ENCODE measurements around the gene FHL2. TPM values are rescaled to one million over a fixed set of nuclear protein-coding genes. Genes with fewer than 3 reads are reported as not detected.

Gene FHL2
- total RNA-seq, 6 experiments from 2014 or later = 4.2 to 36.6 (median 12.0) TPM

DNA sequence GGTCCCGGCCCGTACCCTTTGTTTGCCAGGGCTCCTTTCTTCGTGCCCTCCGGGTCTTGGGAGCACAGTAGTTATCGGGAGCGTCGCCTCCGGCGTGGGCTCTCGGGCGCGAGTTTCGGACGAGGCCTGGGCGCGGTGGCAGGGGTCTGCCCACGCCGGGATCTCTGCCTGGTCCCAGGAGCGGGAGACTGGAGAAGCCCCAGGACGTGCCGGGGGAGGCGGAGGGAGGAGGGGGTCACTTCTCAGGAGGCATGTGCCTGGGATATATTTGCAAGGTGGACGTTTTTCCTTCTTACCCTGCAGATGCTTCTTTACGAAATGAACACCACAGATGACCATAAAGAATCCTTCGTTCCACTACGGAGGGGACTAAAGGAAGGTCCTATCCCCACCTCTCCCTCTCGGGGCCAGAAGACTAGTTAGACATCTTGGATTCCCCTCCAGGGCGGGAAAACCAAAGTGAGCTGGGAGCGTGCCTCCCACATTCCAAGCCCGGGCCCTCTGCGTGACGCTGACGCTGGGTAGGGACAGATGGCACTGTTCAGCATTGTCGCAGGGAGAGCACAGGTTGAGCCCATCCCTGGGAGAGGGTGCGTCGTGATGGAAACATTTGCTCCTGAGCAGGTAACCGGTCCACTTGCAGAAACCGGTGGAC, 483 bp upstream of the FHL2 start:
- peak overlapping the region in 2 of 3 donors; percentile 62 to 67 for H3K4me3 ChIP-seq
- no peak for ATAC-seq
- WGBS (ENCODE audit: insufficient coverage, low coverage, low lambda C conversion rate, missing lambda C conversion rate) = 51% methylated on average over 6 of the region's 38 CpGs
- no peak for DNase-seq
- no peaks in the 10 kb centered on the region for H3K27me3 ChIP-seq
- H3K9me3 ChIP-seq = no peaks in the 10 kb centered on the region
- TF ChIP-seq, protein P1, sequence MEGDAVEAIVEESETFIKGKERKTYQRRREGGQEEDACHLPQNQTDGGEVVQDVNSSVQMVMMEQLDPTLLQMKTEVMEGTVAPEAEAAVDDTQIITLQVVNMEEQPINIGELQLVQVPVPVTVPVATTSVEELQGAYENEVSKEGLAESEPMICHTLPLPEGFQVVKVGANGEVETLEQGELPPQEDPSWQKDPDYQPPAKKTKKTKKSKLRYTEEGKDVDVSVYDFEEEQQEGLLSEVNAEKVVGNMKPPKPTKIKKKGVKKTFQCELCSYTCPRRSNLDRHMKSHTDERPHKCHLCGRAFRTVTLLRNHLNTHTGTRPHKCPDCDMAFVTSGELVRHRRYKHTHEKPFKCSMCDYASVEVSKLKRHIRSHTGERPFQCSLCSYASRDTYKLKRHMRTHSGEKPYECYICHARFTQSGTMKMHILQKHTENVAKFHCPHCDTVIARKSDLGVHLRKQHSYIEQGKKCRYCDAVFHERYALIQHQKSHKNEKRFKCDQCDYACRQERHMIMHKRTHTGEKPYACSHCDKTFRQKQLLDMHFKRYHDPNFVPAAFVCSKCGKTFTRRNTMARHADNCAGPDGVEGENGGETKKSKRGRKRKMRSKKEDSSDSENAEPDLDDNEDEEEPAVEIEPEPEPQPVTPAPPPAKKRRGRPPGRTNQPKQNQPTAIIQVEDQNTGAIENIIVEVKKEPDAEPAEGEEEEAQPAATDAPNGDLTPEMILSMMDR (IDR thresholded peaks at IDR 0.05) = no peak
- no peak for TF ChIP-seq POLR2A (IDR thresholded peaks at IDR 0.05)
- peaks cover 0 to 7% (median 0%) of the 10 kb centered on the region in 4 donors for H3K4me1 ChIP-seq
- peak overlapping the region in 2 of 3 donors; percentile 70 to 74 for H3K27ac ChIP-seq
- no peaks in the 10 kb centered on the region for H3K36me3 ChIP-seq
- intact Hi-C loops (cut with DNase I) = no loop called here

DNA sequence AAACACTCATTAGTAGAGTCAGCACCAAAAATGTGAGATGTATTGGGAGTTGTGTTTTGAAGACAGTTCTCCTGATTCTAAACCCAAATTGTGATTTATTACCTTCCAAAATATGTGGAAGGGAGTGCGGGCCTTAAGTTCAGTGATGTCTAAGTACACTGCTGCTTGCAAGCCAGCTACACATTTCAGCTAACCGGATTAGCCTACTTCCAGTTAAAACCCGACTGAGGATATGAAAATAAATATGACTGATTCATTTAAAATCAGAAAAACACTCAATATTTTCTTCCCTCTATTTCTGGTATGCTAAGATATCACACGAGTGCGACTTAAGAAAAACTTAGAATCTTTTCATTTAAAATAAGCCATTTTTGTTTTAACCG, 907 bp downstream of the FHL2 start:
- intact Hi-C loops (cut with DNase I) = no loop called here

DNA sequence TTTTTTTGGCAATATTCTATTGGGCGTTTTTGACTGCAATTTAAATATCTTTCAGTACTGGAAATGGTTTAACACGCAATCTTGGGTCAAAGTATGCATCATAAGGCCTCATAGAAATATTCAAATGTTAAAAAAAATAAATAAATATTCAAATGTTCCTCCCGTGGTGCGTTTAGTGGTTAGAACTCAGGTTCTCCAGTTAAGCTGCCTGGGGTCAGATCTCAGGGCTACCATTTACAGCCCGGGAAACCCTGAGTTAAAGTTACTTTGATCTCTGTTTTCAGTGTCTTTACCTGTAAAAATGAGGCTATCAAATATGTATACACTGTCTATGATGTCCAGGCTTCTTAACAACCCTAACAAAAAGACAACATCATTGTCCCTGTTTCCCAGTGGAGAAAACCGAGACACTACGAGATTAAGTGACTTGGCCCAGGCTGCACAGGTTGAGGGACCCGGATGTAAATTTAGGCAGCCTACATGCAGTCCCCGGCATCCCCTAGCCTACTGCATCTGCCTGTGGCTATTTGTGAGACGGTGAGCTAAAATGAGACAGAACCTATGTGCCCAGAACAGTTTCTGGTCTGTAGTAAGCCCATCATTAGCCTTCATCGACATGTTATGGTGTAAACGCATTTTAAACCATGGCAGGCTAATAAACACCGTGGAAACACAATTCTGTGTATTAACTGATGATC, 1.7 kb downstream of the FHL2 start:
- TF ChIP-seq, protein P1 (IDR thresholded peaks at IDR 0.05) = no peak
- no peak for TF ChIP-seq POLR2A (IDR thresholded peaks at IDR 0.05)
- Histone ChIP-seq H3K36me3 (no peaks in the 10 kb centered on the region), H3K9me3 (no peaks in the 10 kb centered on the region), H3K27ac (no peak overlapping the region), H3K4me1 (peaks cover 0 to 7% (median 0%) of the 10 kb centered on the region in 4 donors), H3K4me3 (peak overlapping the region in 1 of 3 donors; percentile 0), H3K27me3 (no peaks in the 10 kb centered on the region)
- ATAC-seq (no peak), DNase-seq (no peak)
- intact Hi-C loops (cut with DNase I) = no loop called here
- 77% methylated on average over 13 of the region's 13 CpGs for WGBS (ENCODE audit: insufficient coverage, low coverage, low lambda C conversion rate, missing lambda C conversion rate)

More for the DNA sequence above, 907 bp downstream of the FHL2 start:
- peaks cover 0 to 7% (median 0%) of the 10 kb centered on the region in 4 donors for H3K4me1 ChIP-seq
- TF ChIP-seq POLR2A (IDR thresholded peaks at IDR 0.05) = no peak
- TF ChIP-seq, protein P1 (IDR thresholded peaks at IDR 0.05) = no peak
- H3K27me3 ChIP-seq = no peaks in the 10 kb centered on the region
- no peak for DNase-seq
- peak overlapping the region; percentile 66 to 74 (median 70) for H3K27ac ChIP-seq
- H3K9me3 ChIP-seq = no peaks in the 10 kb centered on the region
- H3K36me3 ChIP-seq = no peaks in the 10 kb centered on the region
- no peak for ATAC-seq
- H3K4me3 ChIP-seq = peak overlapping the region; percentile 62 to 67 (median 63)
- WGBS (ENCODE audit: insufficient coverage, low coverage, low lambda C conversion rate, missing lambda C conversion rate) = 32% methylated on average over 6 of the region's 6 CpGs

DNA sequence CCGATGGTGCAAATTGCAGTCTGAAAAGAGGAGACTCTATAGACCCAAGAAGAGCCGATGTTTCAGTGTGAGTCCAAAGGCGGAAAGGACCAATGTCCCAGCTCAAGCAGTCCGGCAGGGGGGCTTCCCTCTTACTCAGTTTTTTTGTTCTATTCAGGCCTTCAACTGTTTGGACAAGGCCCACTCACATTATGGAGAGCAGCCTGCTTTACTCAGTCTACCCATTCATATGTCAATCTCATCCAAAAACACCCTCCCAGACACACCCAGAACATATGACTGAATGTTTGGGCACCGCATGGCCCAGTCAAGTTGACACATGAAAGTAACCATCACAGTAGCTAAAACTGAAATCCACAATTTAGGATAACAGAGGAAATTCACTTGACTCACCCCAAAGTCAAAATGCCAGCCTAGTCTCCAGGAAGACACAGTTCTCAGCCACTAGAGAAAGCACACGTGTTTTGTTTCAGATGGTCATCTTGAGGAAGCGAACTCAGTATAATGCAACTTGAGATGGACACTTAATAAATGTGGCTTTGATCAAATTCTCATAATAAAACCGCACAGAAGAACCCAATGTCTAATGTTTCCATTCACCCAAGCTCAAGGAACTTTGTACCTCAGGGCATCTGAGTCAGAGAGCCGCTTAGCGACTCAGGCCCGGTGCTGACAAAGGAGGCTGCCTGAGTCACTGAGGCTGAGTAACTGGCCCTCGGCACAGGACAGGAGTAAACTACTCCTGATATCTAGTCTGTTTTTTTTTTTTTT, 2.4 kb downstream of the FHL2 start:
- no peak overlapping the region for H3K27ac ChIP-seq
- DNase-seq (peak in 1 of 3 donors; percentile 43), ATAC-seq (peak in 1 of 4 donors; percentile 54)
- TF ChIP-seq, protein P1 (IDR thresholded peaks at IDR 0.05) = no peak
- no peak for TF ChIP-seq POLR2A (IDR thresholded peaks at IDR 0.05)
- intact Hi-C loops (cut with DNase I) = no loop called here
- 66% methylated on average over 8 of the region's 12 CpGs for WGBS (ENCODE audit: insufficient coverage, low coverage, low lambda C conversion rate, missing lambda C conversion rate)
- no peaks in the 10 kb centered on the region for H3K36me3 ChIP-seq
- no peaks in the 10 kb centered on the region for H3K9me3 ChIP-seq
- H3K4me3 ChIP-seq = peak overlapping the region in 1 of 3 donors; percentile 0
- peaks cover 0 to 7% (median 0%) of the 10 kb centered on the region in 4 donors for H3K4me1 ChIP-seq
- no peaks in the 10 kb centered on the region for H3K27me3 ChIP-seq

Measured in right lobe of liver (tissue), 6 donors.